Prostate gland (tissue), 2 donors: ENCODE data around the gene GULP1.

Source experiments
- POLR2A ChIP-seq: fragments of 450-650 bp; IDR thresholded peaks from one replicate; pipeline ENCODE4 v1.6.1; 2016; ENCODE audit warnings: antibody characterized with exemption, mild to moderate bottlenecking
- TF ChIP-seq, protein P1 (sequence below), 4 experiments: fragments of 200-600 bp in 2 of 4; fragments of 450-650 bp in 2 of 4; sonication (generic) in 2 of 4; IDR thresholded peaks; 1 replicate in 3 of 4; 2 replicates in 1 of 4; pipeline ENCODE4 v1.5.1; 2016 to 2019; ENCODE audit warnings: antibody characterized with exemption in 4 of 4, mild to moderate bottlenecking in 2 of 4, moderate library complexity in 2 of 4

DNA sequence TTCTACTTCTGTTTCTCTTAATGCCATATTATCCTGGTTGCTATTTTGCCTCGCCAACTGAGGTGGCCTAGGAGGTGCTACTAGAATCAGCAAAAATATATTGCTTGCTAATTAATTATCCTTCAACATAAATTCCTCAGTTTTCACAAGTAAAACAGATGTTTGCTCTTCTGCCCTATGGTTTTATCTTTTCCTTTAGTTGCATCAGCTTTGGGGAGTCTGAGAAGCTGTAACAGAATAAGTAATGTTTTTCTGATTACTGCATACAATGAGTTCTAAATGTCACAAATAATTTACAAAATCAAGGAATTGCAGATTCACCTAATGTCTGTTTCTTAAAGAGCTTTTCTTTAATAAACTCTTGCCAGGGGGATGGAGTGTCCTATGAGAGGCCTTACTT, 36.7 kb downstream of the GULP1 start:
- TF ChIP-seq POLR2A = no peak
- TF ChIP-seq, protein P1, sequence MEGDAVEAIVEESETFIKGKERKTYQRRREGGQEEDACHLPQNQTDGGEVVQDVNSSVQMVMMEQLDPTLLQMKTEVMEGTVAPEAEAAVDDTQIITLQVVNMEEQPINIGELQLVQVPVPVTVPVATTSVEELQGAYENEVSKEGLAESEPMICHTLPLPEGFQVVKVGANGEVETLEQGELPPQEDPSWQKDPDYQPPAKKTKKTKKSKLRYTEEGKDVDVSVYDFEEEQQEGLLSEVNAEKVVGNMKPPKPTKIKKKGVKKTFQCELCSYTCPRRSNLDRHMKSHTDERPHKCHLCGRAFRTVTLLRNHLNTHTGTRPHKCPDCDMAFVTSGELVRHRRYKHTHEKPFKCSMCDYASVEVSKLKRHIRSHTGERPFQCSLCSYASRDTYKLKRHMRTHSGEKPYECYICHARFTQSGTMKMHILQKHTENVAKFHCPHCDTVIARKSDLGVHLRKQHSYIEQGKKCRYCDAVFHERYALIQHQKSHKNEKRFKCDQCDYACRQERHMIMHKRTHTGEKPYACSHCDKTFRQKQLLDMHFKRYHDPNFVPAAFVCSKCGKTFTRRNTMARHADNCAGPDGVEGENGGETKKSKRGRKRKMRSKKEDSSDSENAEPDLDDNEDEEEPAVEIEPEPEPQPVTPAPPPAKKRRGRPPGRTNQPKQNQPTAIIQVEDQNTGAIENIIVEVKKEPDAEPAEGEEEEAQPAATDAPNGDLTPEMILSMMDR (IDR thresholded peaks at IDR 0.05) = no peak
